Bone marrow (tissue), 2 donors: ENCODE measurements around the gene TAS2R39.

Source experiments
- DNase-seq, 2 donors: peaks; one replicate each; lab custom pipeline; 2025; lab: John Stamatoyannopoulos, UW

The TAS2R39 gene

GRCh38 chr7:143216151-143216550 lies 32.9 kb downstream of the TAS2R39 start:
- DNase-seq = no peak

GRCh38 chr7:143216686-143217085 lies 33.5 kb downstream of the TAS2R39 start:
- no peak for DNase-seq

- DNase-seq = no peak
Observed at GRCh38 chr7:143217806-143218205, 34.6 kb downstream of the TAS2R39 start.

GRCh38 chr7:143221286-143221685 lies 38.1 kb downstream of the TAS2R39 start:
- no peak for DNase-seq

GRCh38 chr7:143221737-143222136 lies 38.5 kb downstream of the TAS2R39 start, which contains the start of gene TAS2R40:
Gene TAS2R40, plus strand, starts transcription at chr7:143222037. Its CDS starts 42 bp downstream, at chr7:143222079.
- no peak for DNase-seq

GRCh38 chr7:143222782-143223181 lies 39.6 kb downstream of the TAS2R39 start:
- DNase-seq = peak in 1 of 2 donors; percentile 25

GRCh38 chr7:143223784-143224183 lies 40.6 kb downstream of the TAS2R39 start:
- DNase-seq = no peak

GRCh38 chr7:143225047-143225446 lies 41.8 kb downstream of the TAS2R39 start:
- no peak for DNase-seq

GRCh38 chr7:143227806-143228205 lies 44.6 kb downstream of the TAS2R39 start:
- DNase-seq = no peak

- DNase-seq = no peak
Observed at GRCh38 chr7:143229054-143229790, 46.0 kb downstream of the TAS2R39 start.

GRCh38 chr7:143230602-143231457 lies 47.6 kb downstream of the TAS2R39 start:
- DNase-seq = no peak
